NT2/D1 (cell line): ENCODE data around the gene ZNF536.

Experiments used
- DNase-seq: peaks from one replicate; pipeline ENCODE4 v3.0.0-alpha.2; 2011; ENCODE audit warnings: low read depth, low spot score
- H3K27me3 ChIP-seq: 2 replicates; pipeline ENCODE4 v1.6.0; 2011; ENCODE audit warnings: mild to moderate bottlenecking; ENCODE audit not compliant: insufficient read length, insufficient read depth
- H3K36me3 ChIP-seq: 2 replicates; pipeline ENCODE4 v1.6.1; 2011; ENCODE audit warnings: mild to moderate bottlenecking, low read length, mixed read lengths; ENCODE audit not compliant: insufficient read depth, insufficient read length
- H3K4me1 ChIP-seq: 2 replicates; pipeline ENCODE4 v1.5.1; 2011; ENCODE audit not compliant: insufficient read depth, insufficient read length
- H3K4me3 ChIP-seq: 2 replicates; pipeline ENCODE4 v1.5.1; 2011; ENCODE audit warnings: low read depth; ENCODE audit not compliant: insufficient read length
- H3K9ac ChIP-seq: 2 replicates; pipeline ENCODE4 v1.6.0; 2011; ENCODE audit warnings: low read depth; ENCODE audit not compliant: insufficient read length
- H3K9me3 ChIP-seq: 2 replicates; pipeline ENCODE4 v1.5.1; 2011; ENCODE audit warnings: mild to moderate bottlenecking, low read length; ENCODE audit not compliant: insufficient read depth
- SUZ12 ChIP-seq: IDR thresholded peaks from 2 replicates; pipeline ENCODE4 v1.6.1; 2011; ENCODE audit not compliant: insufficient read length, insufficient read depth; ENCODE audit errors: extremely low read depth
- YY1 ChIP-seq: IDR thresholded peaks from 2 replicates; pipeline ENCODE4 v1.6.1; 2011; ENCODE audit not compliant: insufficient read length, insufficient read depth
- ZNF274 ChIP-seq: IDR thresholded peaks from 2 replicates; pipeline ENCODE4 v1.6.1; 2011; ENCODE audit warnings: mild to moderate bottlenecking, low read depth, low read length

Gene ZNF536

DNA sequence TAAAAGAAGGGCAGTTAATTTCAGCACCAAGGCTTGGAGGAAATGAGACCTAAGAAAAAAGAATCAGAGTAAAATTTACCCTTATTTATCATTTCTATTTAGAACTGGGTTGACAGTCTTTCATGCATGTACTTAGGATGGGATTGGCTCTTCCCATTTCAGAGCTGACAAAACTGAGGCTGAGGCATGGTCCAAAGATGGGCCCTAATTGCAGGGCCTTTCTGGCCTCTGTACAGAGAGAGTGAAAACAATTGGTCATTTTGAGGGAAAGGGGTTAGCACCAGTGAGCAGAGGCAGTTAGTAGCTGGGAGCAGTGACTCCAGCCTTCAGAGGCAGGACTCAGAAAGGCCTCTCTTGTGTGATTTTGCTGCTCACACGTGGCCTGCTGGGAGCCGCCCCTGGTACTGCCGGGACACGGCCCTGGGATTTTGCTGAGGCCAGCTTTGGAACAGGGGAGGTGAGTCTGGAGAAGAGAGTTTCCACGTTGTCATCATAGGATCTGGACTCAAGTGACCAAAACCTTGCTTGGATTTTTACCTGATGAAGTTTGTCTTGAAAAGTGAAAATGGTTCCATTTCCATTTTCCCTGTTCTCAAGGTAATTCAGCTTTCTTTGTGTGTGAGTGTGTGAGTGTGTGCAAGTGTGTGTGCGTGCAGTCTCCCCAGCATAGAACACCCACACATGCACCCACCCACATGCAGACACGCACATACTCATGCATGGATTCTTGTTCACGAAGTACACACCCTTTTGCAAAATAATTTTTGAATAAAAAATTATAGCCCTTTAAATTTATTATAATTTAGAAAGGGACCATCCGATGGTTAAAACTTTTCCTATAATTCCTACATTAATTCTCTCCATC is at the start of gene ZNF536:
ZNF536 (plus strand) TSS at position 425 of the 865 bp plus-strand sequence. CDS start 71,179 bp downstream, outside the sequence.
- H3K36me3 ChIP-seq = no peaks in the 10 kb centered on the region
- H3K9ac ChIP-seq = no peak within 1 kb of the TSS
- no peak for TF ChIP-seq YY1
- TF ChIP-seq ZNF274 = no peak
- no peak for TF ChIP-seq SUZ12

DNA sequence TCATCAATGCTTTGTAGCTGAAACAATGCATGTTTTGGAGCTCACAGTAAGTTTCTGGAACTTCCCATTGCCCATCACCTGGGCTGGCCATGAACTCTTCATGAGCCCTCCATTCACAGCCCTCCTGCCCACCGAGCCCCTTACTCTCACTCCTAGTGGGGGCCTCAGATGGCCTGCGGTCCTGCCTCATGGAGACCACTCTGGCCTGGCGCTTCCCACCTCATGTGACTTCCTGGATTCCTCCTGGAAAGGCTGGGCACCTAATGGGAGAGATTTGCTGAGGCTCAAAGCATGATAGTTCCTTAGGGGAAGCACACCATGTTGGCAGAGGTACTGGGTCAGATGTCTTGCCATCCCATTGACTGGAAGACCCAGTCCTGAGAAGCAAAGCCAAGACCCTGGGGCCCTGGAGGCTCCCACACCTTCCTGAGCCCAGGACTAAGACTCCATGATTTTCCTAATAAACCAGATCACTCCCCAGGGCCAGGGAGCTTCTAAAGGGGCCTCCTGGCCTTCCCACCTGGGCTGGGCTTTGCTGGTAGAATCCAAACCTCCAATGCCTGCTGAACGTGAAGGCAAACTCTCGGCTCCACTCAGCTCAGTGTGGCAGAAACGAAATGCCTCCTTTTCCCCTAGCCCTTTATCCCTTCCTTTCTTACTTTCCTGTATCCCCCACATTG is 49.4 kb upstream of the ZNF536 start:
- H3K36me3 ChIP-seq = no peaks in the 10 kb centered on the region

More for the DNA sequence above, at the start of gene ZNF536:
- H3K27me3 ChIP-seq = peaks cover 35% of the 10 kb centered on the region
- no peak within 1 kb of the TSS for H3K4me3 ChIP-seq
- peaks cover 4% of the 10 kb centered on the region for H3K4me1 ChIP-seq
- H3K9me3 ChIP-seq = no peaks in the 10 kb centered on the region
- DNase-seq = no peak

GRCh38 chr19:30323904-30324303 is 48.3 kb upstream of the ZNF536 start:
- DNase-seq = no peak
- Histone ChIP-seq H3K9ac (no peak overlapping the region), H3K9me3 (no peaks in the 10 kb centered on the region), H3K27me3 (no peaks in the 10 kb centered on the region), H3K36me3 (no peaks in the 10 kb centered on the region), H3K4me3 (no peak overlapping the region), H3K4me1 (no peaks in the 10 kb centered on the region)
- no peak for TF ChIP-seq SUZ12
- no peak for TF ChIP-seq YY1
- TF ChIP-seq ZNF274 = no peak

More for the DNA sequence above, 49.4 kb upstream of the ZNF536 start:
- TF ChIP-seq SUZ12 = no peak
- no peak for TF ChIP-seq ZNF274
- no peak for TF ChIP-seq YY1
- no peaks in the 10 kb centered on the region for H3K27me3 ChIP-seq
- H3K4me3 ChIP-seq = no peak overlapping the region
- no peaks in the 10 kb centered on the region for H3K9me3 ChIP-seq
- DNase-seq = no peak
- H3K9ac ChIP-seq = no peak overlapping the region
- no peaks in the 10 kb centered on the region for H3K4me1 ChIP-seq

GRCh38 chr19:30324982-30325381 is 47.2 kb upstream of the ZNF536 start:
- TF ChIP-seq YY1 (no peak), ZNF274 (no peak), SUZ12 (no peak)
- DNase-seq = no peak
- H3K4me1 ChIP-seq = no peaks in the 10 kb centered on the region
- no peaks in the 10 kb centered on the region for H3K9me3 ChIP-seq
- H3K4me3 ChIP-seq = no peak overlapping the region
- H3K36me3 ChIP-seq = no peaks in the 10 kb centered on the region
- no peaks in the 10 kb centered on the region for H3K27me3 ChIP-seq
- H3K9ac ChIP-seq = no peak overlapping the region

- no peak for TF ChIP-seq ZNF274
- no peak for TF ChIP-seq YY1
- TF ChIP-seq SUZ12 = no peak
- H3K27me3 ChIP-seq = no peaks in the 10 kb centered on the region
Observed at GRCh38 chr19:30325676-30326392, 46.4 kb upstream of the ZNF536 start.

GRCh38 chr19:30326393-30326710 is 45.8 kb upstream of the ZNF536 start:
- Histone ChIP-seq H3K9me3 (no peaks in the 10 kb centered on the region), H3K27me3 (no peaks in the 10 kb centered on the region)

More at GRCh38 chr19:30325676-30326392, 46.4 kb upstream of the ZNF536 start:
- Histone ChIP-seq H3K36me3 (no peaks in the 10 kb centered on the region), H3K4me1 (no peaks in the 10 kb centered on the region), H3K4me3 (no peak overlapping the region), H3K9me3 (no peaks in the 10 kb centered on the region), H3K9ac (no peak overlapping the region)
- no peak for DNase-seq

More at GRCh38 chr19:30326393-30326710, 45.8 kb upstream of the ZNF536 start:
- Histone ChIP-seq H3K4me3 (no peak overlapping the region), H3K36me3 (no peaks in the 10 kb centered on the region), H3K9ac (no peak overlapping the region), H3K4me1 (no peaks in the 10 kb centered on the region)
- no peak for DNase-seq
- TF ChIP-seq ZNF274 (no peak), YY1 (no peak), SUZ12 (no peak)
